Measurements from ENCODE around the gene DAGLA.

- TF ChIP-seq, protein P1, sequence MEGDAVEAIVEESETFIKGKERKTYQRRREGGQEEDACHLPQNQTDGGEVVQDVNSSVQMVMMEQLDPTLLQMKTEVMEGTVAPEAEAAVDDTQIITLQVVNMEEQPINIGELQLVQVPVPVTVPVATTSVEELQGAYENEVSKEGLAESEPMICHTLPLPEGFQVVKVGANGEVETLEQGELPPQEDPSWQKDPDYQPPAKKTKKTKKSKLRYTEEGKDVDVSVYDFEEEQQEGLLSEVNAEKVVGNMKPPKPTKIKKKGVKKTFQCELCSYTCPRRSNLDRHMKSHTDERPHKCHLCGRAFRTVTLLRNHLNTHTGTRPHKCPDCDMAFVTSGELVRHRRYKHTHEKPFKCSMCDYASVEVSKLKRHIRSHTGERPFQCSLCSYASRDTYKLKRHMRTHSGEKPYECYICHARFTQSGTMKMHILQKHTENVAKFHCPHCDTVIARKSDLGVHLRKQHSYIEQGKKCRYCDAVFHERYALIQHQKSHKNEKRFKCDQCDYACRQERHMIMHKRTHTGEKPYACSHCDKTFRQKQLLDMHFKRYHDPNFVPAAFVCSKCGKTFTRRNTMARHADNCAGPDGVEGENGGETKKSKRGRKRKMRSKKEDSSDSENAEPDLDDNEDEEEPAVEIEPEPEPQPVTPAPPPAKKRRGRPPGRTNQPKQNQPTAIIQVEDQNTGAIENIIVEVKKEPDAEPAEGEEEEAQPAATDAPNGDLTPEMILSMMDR (IDR thresholded peaks at IDR 0.05): peak in 4 of 6 experiments; percentile 12 to 68 (median 63)
- TF ChIP-seq POLR2A (IDR thresholded peaks at IDR 0.05): no peak
These were observed 8.7 kb upstream of the DAGLA start for GRCh38 chr11:61671527-61671926.
